Esophagus muscularis mucosa (tissue), 4 donors: ENCODE results near the gene BAZ2B. TPM values are rescaled to one million over a fixed set of nuclear protein-coding genes. Genes with fewer than 3 reads are reported as not detected.

ENCODE experiments used
- DNase-seq: peaks from one replicate; pipeline ENCODE4 v3.0.0-alpha.2; 2017; ENCODE audit errors: extremely low spot score
- H3K27ac ChIP-seq, 4 donors: fragments of 200-600 bp; sonication (generic); replicated peaks in 1 of 4; 1 replicate in 3 of 4; 2 replicates in 1 of 4; pipeline ENCODE4 v1.5.1; 2016 to 2019; ENCODE audit warnings: mild to moderate bottlenecking in 1 of 4
- H3K27me3 ChIP-seq, 4 donors: fragments of 200-600 bp; sonication (generic); one replicate each; pipeline versions ENCODE4 v1.5.1 to v1.6.0; 2016 to 2019
- H3K36me3 ChIP-seq, 4 donors: fragments of 200-600 bp; sonication (generic); one replicate each; pipeline ENCODE4 v1.5.1; 2016 to 2019
- H3K4me1 ChIP-seq, 4 donors: fragments of 200-600 bp; sonication (generic); one replicate each; pipeline ENCODE4 v1.5.1; 2016 to 2019
- H3K4me3 ChIP-seq, 4 donors: fragments of 200-600 bp; sonication (generic); 1 replicate in 2 of 4; 2 replicates in 2 of 4; pipeline ENCODE4 v1.5.1; 2016 to 2019; ENCODE audit warnings: mild to moderate bottlenecking in 4 of 4, moderate library complexity in 1 of 4
- H3K9me3 ChIP-seq, 4 donors: fragments of 200-600 bp; sonication (generic); 1 replicate in 3 of 4; 2 replicates in 1 of 4; pipeline ENCODE4 v1.5.1; 2016 to 2019
- CTCF ChIP-seq, 3 experiments: fragments of 200-600 bp in 2 of 3; fragments of 450-650 bp in 1 of 3; sonication (generic) in 2 of 3; IDR thresholded peaks; one replicate each; pipeline ENCODE4 v1.5.1; 2017 to 2019; ENCODE audit warnings: antibody characterized with exemption in 3 of 3, mild to moderate bottlenecking in 2 of 3, moderate library complexity in 1 of 3
- EP300 ChIP-seq: sonication (generic); formaldehyde crosslinking; IDR thresholded peaks from one replicate; pipeline ENCODE4 v1.6.1; 2017; ENCODE audit warnings: antibody characterized with exemption
- POLR2A ChIP-seq: fragments of 450-650 bp; IDR thresholded peaks from one replicate; pipeline ENCODE4 v1.6.1; 2017; ENCODE audit warnings: antibody characterized with exemption, moderate library complexity, mild to moderate bottlenecking, low read depth
- POLR2AphosphoS5 ChIP-seq, 2 donors: sonication (generic); formaldehyde crosslinking; IDR thresholded peaks; one replicate each; pipeline ENCODE4 v1.6.1; 2017; ENCODE audit warnings: antibody characterized with exemption in 2 of 2
- WGBS: methylation state at CpG from one replicate; pipeline ENCODE4 v1.1.5; 2018; 5-methylcytosine and 5-hydroxymethylcytosine counted together
- intact Hi-C: fragments of 100-400 bp; cut with DNase I; formaldehyde crosslinking; loops from one replicate; pipeline ENCODE4 v1.15.1; 2023
- total RNA-seq, 4 donors: library from RNA; depleted of rRNA; stranded (reverse); fragments of >200 nt; gene quantifications; one replicate each; pipeline versions ENCODE4 v1.1.0 to v1.2.1, GENCODE V29; 2016

The BAZ2B gene
- total RNA-seq, 4 donors from 2014 or later: 76.3 to 97.2 (median 91.0) TPM

- H3K4me1 ChIP-seq: no peaks in the 10 kb centered on the region
- H3K27ac ChIP-seq: no peak overlapping the region
- intact Hi-C loops: no loop called here
- 91% methylated on average over 1 of the region's 1 CpG for WGBS
- no peaks in the 10 kb centered on the region for H3K27me3 ChIP-seq
- TF ChIP-seq EP300 (no peak), CTCF (IDR thresholded peaks at IDR 0.05) (no peak), POLR2A (no peak), POLR2AphosphoS5 (IDR thresholded peaks at IDR 0.05) (no peak)
- no peak overlapping the region for H3K4me3 ChIP-seq
- no peaks in the 10 kb centered on the region for H3K36me3 ChIP-seq
- DNase-seq: no peak
- H3K9me3 ChIP-seq: peaks cover 0 to 8% (median 0%) of the 10 kb centered on the region in 4 donors
These were observed 35.5 kb upstream of the BAZ2B start for GRCh38 chr2:159651884-159652283.

GRCh38 chr2:159650574-159650973, 34.2 kb upstream of the BAZ2B start:
- Histone ChIP-seq H3K4me3 (no peak overlapping the region), H3K27me3 (no peaks in the 10 kb centered on the region), H3K27ac (no peak overlapping the region), H3K4me1 (no peaks in the 10 kb centered on the region), H3K9me3 (peaks cover 0 to 5% (median 0%) of the 10 kb centered on the region in 4 donors), H3K36me3 (no peaks in the 10 kb centered on the region)
- intact Hi-C loops: no loop called here
- DNase-seq: no peak
- TF ChIP-seq EP300 (no peak), POLR2A (no peak), POLR2AphosphoS5 (IDR thresholded peaks at IDR 0.05) (no peak), CTCF (IDR thresholded peaks at IDR 0.05) (no peak)

GRCh38 chr2:159648643-159649042, 32.3 kb upstream of the BAZ2B start:
- TF ChIP-seq POLR2AphosphoS5 (IDR thresholded peaks at IDR 0.05) (no peak), POLR2A (no peak), CTCF (IDR thresholded peaks at IDR 0.05) (no peak), EP300 (no peak)
- H3K27ac ChIP-seq: no peak overlapping the region
- no peaks in the 10 kb centered on the region for H3K4me1 ChIP-seq
- WGBS: 91% methylated on average over 2 of the region's 2 CpGs
- no peaks in the 10 kb centered on the region for H3K9me3 ChIP-seq
- no peak overlapping the region for H3K4me3 ChIP-seq
- intact Hi-C loops: no loop called here
- no peaks in the 10 kb centered on the region for H3K36me3 ChIP-seq
- DNase-seq: no peak
- no peaks in the 10 kb centered on the region for H3K27me3 ChIP-seq

- no peaks in the 10 kb centered on the region for H3K4me1 ChIP-seq
- no peak overlapping the region for H3K27ac ChIP-seq
- H3K4me3 ChIP-seq: no peak overlapping the region
- DNase-seq: no peak
- TF ChIP-seq POLR2AphosphoS5 (IDR thresholded peaks at IDR 0.05): no peak
- no peak for TF ChIP-seq EP300
- H3K36me3 ChIP-seq: no peaks in the 10 kb centered on the region
- no peaks in the 10 kb centered on the region for H3K9me3 ChIP-seq
- 92% methylated on average over 2 of the region's 2 CpGs for WGBS
- intact Hi-C loops: no loop called here
- H3K27me3 ChIP-seq: no peaks in the 10 kb centered on the region
These were observed 31.3 kb upstream of the BAZ2B start for GRCh38 chr2:159647667-159648066.

GRCh38 chr2:159640176-159640575, 23.8 kb upstream of the BAZ2B start:
- DNase-seq: no peak
- H3K4me1 ChIP-seq: peaks cover 0 to 6% (median 3%) of the 10 kb centered on the region in 4 donors
- TF ChIP-seq CTCF (IDR thresholded peaks at IDR 0.05) (no peak), EP300 (no peak), POLR2AphosphoS5 (IDR thresholded peaks at IDR 0.05) (no peak), POLR2A (no peak)
- H3K36me3 ChIP-seq: no peaks in the 10 kb centered on the region
- H3K9me3 ChIP-seq: peaks cover 0 to 9% (median 0%) of the 10 kb centered on the region in 4 donors
- H3K4me3 ChIP-seq: no peak overlapping the region
- no peaks in the 10 kb centered on the region for H3K27me3 ChIP-seq
- intact Hi-C loops: no loop called here
- no peak overlapping the region for H3K27ac ChIP-seq
- 77% methylated on average over 1 of the region's 1 CpG for WGBS
